ENCODE measurements around the gene MTRF1L. TPM values are rescaled to one million over a fixed set of nuclear protein-coding genes. Genes with fewer than 3 reads are reported as not detected.
A peak's percentile ranks its signal among the peaks of the same experiment; 100 is the strongest.
"Not testable (repeated sequence)": the region's sequence is repeated elsewhere in the genome, so short reads cannot be mapped to it uniquely, and the experiment has no call there.

The MTRF1L gene
- total RNA-seq, 2 experiments from 2014 or later = 15.6 to 20.6 TPM

- CTCF ChIA-PET = interaction anchor here (1.5 kb wide), 1 partner anchor 18 kb away, joined by 3 read pairs; no protein-coding TSS in a partner anchor
- H3K27ac Mint-ChIP-seq; H3K9me3 Mint-ChIP-seq (ENCODE audit: insufficient read depth); H3K4me3 Mint-ChIP-seq; ATAC-seq; H3K4me1 Mint-ChIP-seq (ENCODE audit: low read depth); POLR2A ChIA-PET; DNase-seq: not testable (repeated sequence)
- H3K27me3 Mint-ChIP-seq (ENCODE audit: low read depth) = peaks cover 24% of the 10 kb centered on the region
- peaks cover 27% of the 10 kb centered on the region for H3K36me3 Mint-ChIP-seq (ENCODE audit: low read depth)
Observed at GRCh38 chr6:152966168-152966894, 36.2 kb downstream of the MTRF1L start.

- Mint-ChIP-seq H3K27me3 (ENCODE audit: low read depth) (peaks cover 19% of the 10 kb centered on the region), H3K9me3 (ENCODE audit: insufficient read depth) (no peaks in the 10 kb centered on the region), H3K4me1 (ENCODE audit: low read depth) (no peaks in the 10 kb centered on the region), H3K4me3 (no peak overlapping the region), H3K27ac (no peak overlapping the region), H3K36me3 (ENCODE audit: low read depth) (no peaks in the 10 kb centered on the region)
- ATAC-seq (no peak), DNase-seq (no peak)
- POLR2A ChIA-PET = no interaction called here
- CTCF ChIA-PET = interaction anchor here (1.1 to 2.1 kb wide), 2 partner anchors 11 kb away, joined by 4 read pairs; no protein-coding TSS in a partner anchor
Observed at GRCh38 chr6:152959333-152959732, 43.2 kb downstream of the MTRF1L start.

GRCh38 chr6:152957796-152958195, 44.7 kb downstream of the MTRF1L start:
- Mint-ChIP-seq H3K27ac (no peak overlapping the region), H3K36me3 (ENCODE audit: low read depth) (no peaks in the 10 kb centered on the region), H3K27me3 (ENCODE audit: low read depth) (peaks cover 16% of the 10 kb centered on the region), H3K4me3 (no peak overlapping the region), H3K4me1 (ENCODE audit: low read depth) (no peaks in the 10 kb centered on the region), H3K9me3 (ENCODE audit: insufficient read depth) (no peaks in the 10 kb centered on the region)
- ChIA-PET POLR2A (no interaction called here), CTCF (interaction anchor here (2.0 kb wide), 1 partner anchor 10 kb away, joined by 9 read pairs; no protein-coding TSS in a partner anchor)
- ATAC-seq (no peak), DNase-seq (no peak)

- no peaks in the 10 kb centered on the region for H3K9me3 Mint-ChIP-seq (ENCODE audit: insufficient read depth)
- H3K27ac Mint-ChIP-seq = no peak overlapping the region
- ATAC-seq (no peak), DNase-seq (no peak)
- no peaks in the 10 kb centered on the region for H3K4me1 Mint-ChIP-seq (ENCODE audit: low read depth)
- peaks cover 5% of the 10 kb centered on the region for H3K27me3 Mint-ChIP-seq (ENCODE audit: low read depth)
- ChIA-PET POLR2A (no interaction called here), CTCF (interaction anchor here (0.6 to 1.8 kb wide), 12 partner anchors 10 to 319 kb away, joined by 3 to 17 read pairs (median 4); no protein-coding TSS in a partner anchor)
- no peak overlapping the region for H3K4me3 Mint-ChIP-seq
- no peaks in the 10 kb centered on the region for H3K36me3 Mint-ChIP-seq (ENCODE audit: low read depth)
Observed at GRCh38 chr6:152954443-152954842, 48.1 kb downstream of the MTRF1L start.

GRCh38 chr6:152952866-152953509, 49.5 kb downstream of the MTRF1L start:
- no peak overlapping the region for H3K27ac Mint-ChIP-seq
- DNase-seq (no peak), ATAC-seq (no peak)
- peaks cover 4% of the 10 kb centered on the region for H3K4me1 Mint-ChIP-seq (ENCODE audit: low read depth)
- ChIA-PET POLR2A (no interaction called here), CTCF (interaction anchor here (1.5 to 1.8 kb wide), 2 partner anchors 87 to 98 kb away, joined by 3 to 7 read pairs; no protein-coding TSS in a partner anchor)
- no peaks in the 10 kb centered on the region for H3K36me3 Mint-ChIP-seq (ENCODE audit: low read depth)
- H3K9me3 Mint-ChIP-seq (ENCODE audit: insufficient read depth) = no peaks in the 10 kb centered on the region
- H3K4me3 Mint-ChIP-seq = no peak overlapping the region
- peaks cover 7% of the 10 kb centered on the region for H3K27me3 Mint-ChIP-seq (ENCODE audit: low read depth)

- ATAC-seq = no peak
- Mint-ChIP-seq H3K4me3 (no peak overlapping the region), H3K4me1 (ENCODE audit: low read depth) (peaks cover 7% of the 10 kb centered on the region), H3K9me3 (ENCODE audit: insufficient read depth) (no peaks in the 10 kb centered on the region), H3K27me3 (ENCODE audit: low read depth) (peaks cover 13% of the 10 kb centered on the region), H3K27ac (no peak overlapping the region), H3K36me3 (ENCODE audit: low read depth) (no peaks in the 10 kb centered on the region)
- no peak for DNase-seq
- ChIA-PET POLR2A (no interaction called here), CTCF (interaction anchor here (0.9 kb wide), 1 partner anchor 10 kb away, joined by 6 read pairs; no protein-coding TSS in a partner anchor)
Observed at GRCh38 chr6:152952045-152952444, 50.5 kb downstream of the MTRF1L start.

- ChIA-PET POLR2A (no interaction called here), CTCF (interaction anchor here (0.9 kb wide), 1 partner anchor 73 kb away, joined by 3 read pairs; no protein-coding TSS in a partner anchor)
Observed at GRCh38 chr6:152950240-152950639, 52.3 kb downstream of the MTRF1L start.

GRCh38 chr6:152948150-152948768, 54.2 kb downstream of the MTRF1L start:
- DNase-seq = no peak
- peaks cover 7% of the 10 kb centered on the region for H3K4me1 Mint-ChIP-seq (ENCODE audit: low read depth)
- no peak overlapping the region for H3K4me3 Mint-ChIP-seq
- CTCF ChIA-PET = interaction anchor here (0.7 to 2.5 kb wide), 23 partner anchors 8 to 200 kb away, joined by 3 to 18 read pairs (median 3); no protein-coding TSS in a partner anchor
- no peaks in the 10 kb centered on the region for H3K9me3 Mint-ChIP-seq (ENCODE audit: insufficient read depth)
- POLR2A ChIA-PET = no interaction called here
- ATAC-seq = peak; percentile 60
- H3K27ac Mint-ChIP-seq = no peak overlapping the region
- peaks cover 22% of the 10 kb centered on the region for H3K27me3 Mint-ChIP-seq (ENCODE audit: low read depth)
- H3K36me3 Mint-ChIP-seq (ENCODE audit: low read depth) = no peaks in the 10 kb centered on the region

More at GRCh38 chr6:152950240-152950639, 52.3 kb downstream of the MTRF1L start:
- DNase-seq = no peak
- Mint-ChIP-seq H3K27me3 (ENCODE audit: low read depth) (peaks cover 17% of the 10 kb centered on the region), H3K4me3 (no peak overlapping the region), H3K9me3 (ENCODE audit: insufficient read depth) (no peaks in the 10 kb centered on the region), H3K27ac (no peak overlapping the region), H3K36me3 (ENCODE audit: low read depth) (no peaks in the 10 kb centered on the region), H3K4me1 (ENCODE audit: low read depth) (peaks cover 7% of the 10 kb centered on the region)
- no peak for ATAC-seq

- Mint-ChIP-seq H3K4me3 (no peak overlapping the region), H3K9me3 (ENCODE audit: insufficient read depth) (no peaks in the 10 kb centered on the region), H3K36me3 (ENCODE audit: low read depth) (no peaks in the 10 kb centered on the region), H3K27ac (no peak overlapping the region), H3K4me1 (ENCODE audit: low read depth) (peaks cover 7% of the 10 kb centered on the region), H3K27me3 (ENCODE audit: low read depth) (peaks cover 22% of the 10 kb centered on the region)
- POLR2A ChIA-PET = no interaction called here
- CTCF ChIA-PET = interaction anchor here (0.9 to 2.5 kb wide), 4 partner anchors 9 to 81 kb away, joined by 3 to 18 read pairs (median 8); no protein-coding TSS in a partner anchor
- DNase-seq (no peak), ATAC-seq (no peak)
Observed at GRCh38 chr6:152946995-152947394, 55.5 kb downstream of the MTRF1L start.

GRCh38 chr6:152946484-152946883, 56.0 kb downstream of the MTRF1L start:
- no peaks in the 10 kb centered on the region for H3K36me3 Mint-ChIP-seq (ENCODE audit: low read depth)
- DNase-seq (no peak), ATAC-seq (no peak)
- ChIA-PET POLR2A (no interaction called here), CTCF (no interaction called here)
- peaks cover 7% of the 10 kb centered on the region for H3K4me1 Mint-ChIP-seq (ENCODE audit: low read depth)
- H3K4me3 Mint-ChIP-seq = no peak overlapping the region
- H3K9me3 Mint-ChIP-seq (ENCODE audit: insufficient read depth) = no peaks in the 10 kb centered on the region
- H3K27ac Mint-ChIP-seq = no peak overlapping the region
- peaks cover 22% of the 10 kb centered on the region for H3K27me3 Mint-ChIP-seq (ENCODE audit: low read depth)

GRCh38 chr6:152943260-152943897, 59.1 kb downstream of the MTRF1L start:
- peaks cover 21% of the 10 kb centered on the region for H3K27me3 Mint-ChIP-seq (ENCODE audit: low read depth)
- CTCF ChIA-PET = no interaction called here
- DNase-seq = no peak

More at GRCh38 chr6:152943260-152943897, 59.1 kb downstream of the MTRF1L start:
- no peak for ATAC-seq
- H3K4me3 Mint-ChIP-seq = no peak overlapping the region
- no peak overlapping the region for H3K27ac Mint-ChIP-seq
- no peaks in the 10 kb centered on the region for H3K36me3 Mint-ChIP-seq (ENCODE audit: low read depth)
- POLR2A ChIA-PET = no interaction called here
- H3K4me1 Mint-ChIP-seq (ENCODE audit: low read depth) = peaks cover 7% of the 10 kb centered on the region
- no peaks in the 10 kb centered on the region for H3K9me3 Mint-ChIP-seq (ENCODE audit: insufficient read depth)
